ENCODE results near the gene RAB18. TPM values are rescaled to one million over a fixed set of nuclear protein-coding genes. Genes with fewer than 3 reads are reported as not detected.

RAB18 gene
- total RNA-seq, 4 donors from 2014 or later, result 46.0 to 51.6 (median 47.1) TPM

DNA sequence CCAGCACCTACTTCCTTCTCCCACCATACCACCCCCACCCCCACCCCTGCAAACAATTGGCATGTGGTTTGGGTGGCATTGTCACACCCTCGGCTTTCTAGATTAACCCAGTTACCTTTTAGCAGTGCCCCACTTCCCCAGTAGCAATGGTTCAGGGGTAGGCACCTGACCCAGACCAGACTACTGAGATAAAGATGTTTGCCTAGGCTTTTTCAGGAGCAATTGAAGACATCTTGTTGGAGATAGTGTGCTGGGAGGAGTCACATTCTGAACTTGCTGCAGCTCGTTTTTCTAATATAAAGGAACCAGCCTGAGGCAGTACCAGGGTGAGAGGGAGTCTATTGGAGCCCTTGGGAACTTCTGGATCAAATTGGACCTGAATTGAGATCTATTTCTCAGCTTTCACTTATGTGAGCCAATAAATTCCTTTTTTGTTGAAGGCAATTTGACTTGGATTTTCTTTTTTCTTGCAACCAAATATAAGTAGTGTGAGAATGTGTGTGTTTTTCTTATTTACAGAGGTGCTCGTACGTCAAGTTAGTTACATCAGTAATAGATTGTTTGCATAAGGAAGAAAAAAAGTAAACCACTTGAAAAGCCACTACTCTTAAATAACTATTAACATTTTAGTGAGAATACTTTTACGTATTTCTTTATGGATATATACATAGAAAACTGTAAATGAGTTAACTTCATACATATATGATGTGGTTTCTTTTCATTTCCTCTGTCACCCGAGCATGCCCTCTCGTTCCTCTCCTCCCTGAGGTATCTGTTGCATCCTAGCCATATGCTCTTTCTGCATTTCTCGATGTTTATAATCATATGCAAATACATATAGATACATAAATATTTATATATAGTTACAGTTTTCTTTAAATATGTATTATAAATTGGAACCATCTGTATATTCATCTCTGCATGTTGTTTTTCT lies 38.0 kb downstream of the RAB18 start:
- intact Hi-C loops (cut with DNase I; ENCODE audit: low total_unique reads) (no loop called here), in situ Hi-C loops (cut with MboI; ENCODE audit: low sequenced_read_pairs in 4 of 4) (no loop called here)
- H3K36me3 ChIP-seq, result peaks cover 0 to 32% of the 10 kb centered on the region in 2 donors
- ATAC-seq (no peak), DNase-seq (no peak)
- no peak overlapping the region for H3K4me3 ChIP-seq
- no peak overlapping the region for H3K27ac ChIP-seq
- TF ChIP-seq POLR2A (IDR thresholded peaks at IDR 0.05), result no peak
- TF ChIP-seq, protein P1, sequence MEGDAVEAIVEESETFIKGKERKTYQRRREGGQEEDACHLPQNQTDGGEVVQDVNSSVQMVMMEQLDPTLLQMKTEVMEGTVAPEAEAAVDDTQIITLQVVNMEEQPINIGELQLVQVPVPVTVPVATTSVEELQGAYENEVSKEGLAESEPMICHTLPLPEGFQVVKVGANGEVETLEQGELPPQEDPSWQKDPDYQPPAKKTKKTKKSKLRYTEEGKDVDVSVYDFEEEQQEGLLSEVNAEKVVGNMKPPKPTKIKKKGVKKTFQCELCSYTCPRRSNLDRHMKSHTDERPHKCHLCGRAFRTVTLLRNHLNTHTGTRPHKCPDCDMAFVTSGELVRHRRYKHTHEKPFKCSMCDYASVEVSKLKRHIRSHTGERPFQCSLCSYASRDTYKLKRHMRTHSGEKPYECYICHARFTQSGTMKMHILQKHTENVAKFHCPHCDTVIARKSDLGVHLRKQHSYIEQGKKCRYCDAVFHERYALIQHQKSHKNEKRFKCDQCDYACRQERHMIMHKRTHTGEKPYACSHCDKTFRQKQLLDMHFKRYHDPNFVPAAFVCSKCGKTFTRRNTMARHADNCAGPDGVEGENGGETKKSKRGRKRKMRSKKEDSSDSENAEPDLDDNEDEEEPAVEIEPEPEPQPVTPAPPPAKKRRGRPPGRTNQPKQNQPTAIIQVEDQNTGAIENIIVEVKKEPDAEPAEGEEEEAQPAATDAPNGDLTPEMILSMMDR (IDR thresholded peaks at IDR 0.05 in 4 of 5, conservative IDR thresholded peaks at IDR 0.05 in 1 of 5), result no peak
- H3K9me3 ChIP-seq, result no peaks in the 10 kb centered on the region
- H3K4me1 ChIP-seq, result no peaks in the 10 kb centered on the region
- no peaks in the 10 kb centered on the region for H3K27me3 ChIP-seq

DNA sequence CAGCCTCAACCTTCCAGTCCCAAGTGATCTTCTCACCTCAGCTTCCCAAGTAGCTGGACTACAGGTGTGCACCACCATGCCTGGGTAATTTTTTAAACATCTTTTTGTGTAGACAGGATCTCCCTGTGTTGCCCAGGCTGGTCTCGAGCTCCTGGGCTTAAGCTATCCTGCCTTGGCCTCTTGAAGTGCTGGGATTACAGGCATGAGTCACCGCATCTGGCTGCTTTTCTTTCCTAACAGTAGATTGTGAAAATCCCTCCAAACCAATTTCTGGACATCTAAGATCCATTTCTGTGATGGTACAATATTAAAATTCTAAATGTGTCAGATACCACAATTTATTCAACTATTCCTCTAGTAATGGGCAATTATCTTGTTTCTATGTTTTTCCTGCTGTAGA lies 38.7 kb downstream of the RAB18 start:
- ATAC-seq (no peak), DNase-seq (no peak)
- no peak overlapping the region for H3K4me3 ChIP-seq
- H3K4me1 ChIP-seq, result no peaks in the 10 kb centered on the region
- no peaks in the 10 kb centered on the region for H3K9me3 ChIP-seq
- in situ Hi-C loops (cut with MboI; ENCODE audit: low sequenced_read_pairs in 4 of 4) (no loop called here), intact Hi-C loops (cut with DNase I; ENCODE audit: low total_unique reads) (no loop called here)
- no peak overlapping the region for H3K27ac ChIP-seq
- peaks cover 0 to 27% of the 10 kb centered on the region in 2 donors for H3K36me3 ChIP-seq
- H3K27me3 ChIP-seq, result no peaks in the 10 kb centered on the region
- TF ChIP-seq, protein P1 (IDR thresholded peaks at IDR 0.05 in 4 of 5, conservative IDR thresholded peaks at IDR 0.05 in 1 of 5), result no peak
- TF ChIP-seq POLR2A (IDR thresholded peaks at IDR 0.05), result no peak

DNA sequence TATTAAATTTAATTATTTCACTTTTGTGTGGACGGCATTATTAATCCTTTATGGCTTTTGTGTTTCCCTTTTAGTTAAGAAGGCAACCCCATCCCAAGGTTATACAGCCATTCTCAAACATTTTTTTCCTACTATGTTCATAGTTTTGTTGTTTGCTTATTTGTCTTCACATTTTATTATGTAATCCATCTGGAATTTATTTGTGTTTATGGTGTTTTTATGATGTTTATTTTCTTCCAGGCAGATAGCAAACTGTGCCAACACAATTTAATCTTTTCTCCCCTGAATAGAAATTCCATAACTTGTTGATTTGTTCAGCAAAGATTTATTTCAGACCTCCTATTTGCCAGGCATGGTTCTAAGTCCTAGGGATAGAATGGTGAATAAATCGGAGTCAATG lies 42.9 kb downstream of the RAB18 start:
- Histone ChIP-seq H3K36me3 (peaks cover 0 to 12% of the 10 kb centered on the region in 2 donors), H3K4me1 (no peaks in the 10 kb centered on the region), H3K9me3 (no peaks in the 10 kb centered on the region), H3K27ac (no peak overlapping the region), H3K27me3 (no peaks in the 10 kb centered on the region), H3K4me3 (no peak overlapping the region)
- no peak for TF ChIP-seq POLR2A (IDR thresholded peaks at IDR 0.05)
- TF ChIP-seq, protein P1 (IDR thresholded peaks at IDR 0.05 in 4 of 5, conservative IDR thresholded peaks at IDR 0.05 in 1 of 5), result no peak
- in situ Hi-C loops (cut with MboI; ENCODE audit: low sequenced_read_pairs in 4 of 4) (no loop called here), intact Hi-C loops (cut with DNase I; ENCODE audit: low total_unique reads) (no loop called here)
- DNase-seq (no peak), ATAC-seq (no peak)

DNA sequence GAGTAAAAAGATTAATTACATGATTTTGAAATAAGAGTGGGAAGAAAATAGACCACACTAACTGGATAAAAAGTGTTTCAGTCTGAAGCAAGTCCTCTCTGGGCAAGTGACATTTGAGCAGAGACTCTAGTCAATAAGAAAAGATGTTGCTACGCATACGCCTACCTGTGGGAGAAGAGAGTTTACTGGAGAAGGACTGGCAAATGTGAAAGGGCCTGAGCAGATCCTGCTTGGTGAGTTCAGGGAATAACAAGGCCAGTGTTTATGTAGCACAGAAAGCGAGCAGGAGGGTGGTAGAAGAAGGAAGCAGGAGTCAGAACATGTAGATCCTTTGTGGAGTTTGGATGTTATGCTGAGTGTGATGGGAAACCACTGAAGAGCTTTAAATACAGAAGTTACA lies 43.4 kb downstream of the RAB18 start:
- in situ Hi-C loops (cut with MboI; ENCODE audit: low sequenced_read_pairs in 4 of 4), result no loop called here
- TF ChIP-seq, protein P1 (IDR thresholded peaks at IDR 0.05 in 4 of 5, conservative IDR thresholded peaks at IDR 0.05 in 1 of 5), result no peak
- TF ChIP-seq POLR2A (IDR thresholded peaks at IDR 0.05), result no peak
- Histone ChIP-seq H3K27me3 (no peaks in the 10 kb centered on the region), H3K27ac (no peak overlapping the region), H3K9me3 (no peaks in the 10 kb centered on the region), H3K36me3 (peaks cover 0 to 12% of the 10 kb centered on the region in 2 donors), H3K4me1 (no peaks in the 10 kb centered on the region), H3K4me3 (no peak overlapping the region)
- no peak for ATAC-seq
- no peak for DNase-seq
- intact Hi-C loops (cut with DNase I; ENCODE audit: low total_unique reads), result no loop called here

Data from gastrocnemius medialis (tissue), 4 donors.